Thyroid gland (tissue), 4 donors: ENCODE measurements around the gene TEDC1.

ENCODE experiments used
- POLR2A ChIP-seq, 2 donors: fragments of 450-650 bp; IDR thresholded peaks; one replicate each; pipeline ENCODE4 v1.6.1; 2017; ENCODE audit warnings: antibody characterized with exemption in 2 of 2, mild to moderate bottlenecking in 2 of 2, moderate library complexity in 1 of 2
- TF ChIP-seq, protein P1 (sequence below), 6 experiments: fragments of 200-600 bp in 3 of 6; fragments of 450-650 bp in 3 of 6; sonication (generic) in 3 of 6; IDR thresholded peaks; one replicate each; pipeline ENCODE4 v1.5.1; 2016 to 2019; ENCODE audit warnings: antibody characterized with exemption in 6 of 6, mild to moderate bottlenecking in 2 of 6, inconsistent platforms in 1 of 6, moderate library complexity in 1 of 6

DNA sequence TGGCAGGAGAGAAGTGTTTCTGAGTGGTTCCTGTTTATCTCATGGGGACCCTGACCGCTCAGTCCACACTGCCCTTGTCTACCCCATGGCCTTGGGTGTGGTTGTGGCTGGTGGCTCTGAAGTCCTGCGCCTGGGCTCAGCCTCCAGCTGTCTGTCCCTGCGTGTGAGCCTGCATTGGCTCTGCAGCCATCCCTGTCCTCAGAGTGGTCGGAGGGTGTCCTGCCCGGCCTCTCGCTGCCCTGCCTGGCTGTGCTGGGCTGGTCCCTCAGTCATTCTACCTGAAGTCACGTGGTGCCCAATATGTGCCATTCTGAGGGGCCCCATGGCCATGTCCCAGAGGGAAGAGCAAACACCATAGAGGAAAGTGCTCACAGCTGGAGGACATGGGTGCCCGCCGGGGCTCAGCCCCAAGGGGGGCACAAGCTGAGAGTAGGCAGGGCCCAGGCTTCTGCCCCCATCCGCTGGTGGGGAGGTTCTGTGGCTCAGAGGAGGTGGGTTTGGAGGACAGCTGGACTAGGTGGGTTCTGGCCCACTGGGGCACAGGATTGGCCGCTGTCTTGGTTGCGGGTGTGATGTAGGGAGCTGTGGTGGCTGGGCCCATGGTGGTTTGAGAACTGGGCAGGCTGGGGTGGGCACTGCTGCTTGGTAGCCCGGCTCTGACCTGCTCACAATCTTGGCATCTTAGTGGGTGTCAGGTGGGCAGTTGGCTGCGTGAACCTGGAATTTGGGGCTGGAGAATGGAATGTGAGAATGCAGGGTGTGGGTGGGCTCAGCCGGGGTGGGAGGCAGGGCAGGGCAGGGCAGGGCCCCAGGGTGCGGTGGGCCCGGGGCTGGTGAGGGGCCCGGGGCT lies 11.6 kb downstream of the TEDC1 start:
- TF ChIP-seq, protein P1, sequence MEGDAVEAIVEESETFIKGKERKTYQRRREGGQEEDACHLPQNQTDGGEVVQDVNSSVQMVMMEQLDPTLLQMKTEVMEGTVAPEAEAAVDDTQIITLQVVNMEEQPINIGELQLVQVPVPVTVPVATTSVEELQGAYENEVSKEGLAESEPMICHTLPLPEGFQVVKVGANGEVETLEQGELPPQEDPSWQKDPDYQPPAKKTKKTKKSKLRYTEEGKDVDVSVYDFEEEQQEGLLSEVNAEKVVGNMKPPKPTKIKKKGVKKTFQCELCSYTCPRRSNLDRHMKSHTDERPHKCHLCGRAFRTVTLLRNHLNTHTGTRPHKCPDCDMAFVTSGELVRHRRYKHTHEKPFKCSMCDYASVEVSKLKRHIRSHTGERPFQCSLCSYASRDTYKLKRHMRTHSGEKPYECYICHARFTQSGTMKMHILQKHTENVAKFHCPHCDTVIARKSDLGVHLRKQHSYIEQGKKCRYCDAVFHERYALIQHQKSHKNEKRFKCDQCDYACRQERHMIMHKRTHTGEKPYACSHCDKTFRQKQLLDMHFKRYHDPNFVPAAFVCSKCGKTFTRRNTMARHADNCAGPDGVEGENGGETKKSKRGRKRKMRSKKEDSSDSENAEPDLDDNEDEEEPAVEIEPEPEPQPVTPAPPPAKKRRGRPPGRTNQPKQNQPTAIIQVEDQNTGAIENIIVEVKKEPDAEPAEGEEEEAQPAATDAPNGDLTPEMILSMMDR (IDR thresholded peaks at IDR 0.05), result no peak
- no peak for TF ChIP-seq POLR2A (IDR thresholded peaks at IDR 0.05)
